Measurements from ENCODE around the gene RPL38.

The RPL38 gene

GRCh38 chr17:74211912-74212208 is 8.4 kb downstream of the RPL38 start:
- no peak for DNase-seq

GRCh38 chr17:74212209-74212912 is 8.9 kb downstream of the RPL38 start:
- no peak for DNase-seq

GRCh38 chr17:74212913-74213791 is 9.7 kb downstream of the RPL38 start, which contains the start of gene TTYH2:
Gene TTYH2, plus strand, starts transcription at chr17:74213571. Its CDS starts 17 bp downstream, at chr17:74213588.
- peak; percentile 72 for DNase-seq

GRCh38 chr17:74213861-74214391 is 10.4 kb downstream of the RPL38 start:
- DNase-seq: peak; percentile 46

- no peak for DNase-seq
These were observed 11.2 kb downstream of the RPL38 start for GRCh38 chr17:74214484-74215341.

GRCh38 chr17:74215342-74215727 is 11.9 kb downstream of the RPL38 start:
- DNase-seq: no peak

- DNase-seq: no peak
These were observed 13.0 kb downstream of the RPL38 start for GRCh38 chr17:74216505-74216904.

- DNase-seq: no peak
These were observed 13.7 kb downstream of the RPL38 start for GRCh38 chr17:74217037-74217730.

- no peak for DNase-seq
These were observed 14.4 kb downstream of the RPL38 start for GRCh38 chr17:74217888-74218287.

GRCh38 chr17:74218436-74218835 is 15.0 kb downstream of the RPL38 start:
- DNase-seq: no peak

GRCh38 chr17:74219576-74220133 is 16.2 kb downstream of the RPL38 start:
- DNase-seq: no peak

- no peak for DNase-seq
These were observed 16.7 kb downstream of the RPL38 start for GRCh38 chr17:74220219-74220618.

GRCh38 chr17:74220946-74221818 is 17.7 kb downstream of the RPL38 start:
- no peak for DNase-seq

GRCh38 chr17:74222399-74222798 is 18.9 kb downstream of the RPL38 start:
- no peak for DNase-seq

- no peak for DNase-seq
These were observed 20.4 kb downstream of the RPL38 start for GRCh38 chr17:74223901-74224300.

GRCh38 chr17:74224959-74225725 is 21.7 kb downstream of the RPL38 start:
- DNase-seq: no peak

GRCh38 chr17:74226252-74226651 is 22.8 kb downstream of the RPL38 start:
- no peak for DNase-seq

GRCh38 chr17:74227271-74228080 is 24.0 kb downstream of the RPL38 start:
- no peak for DNase-seq

GRCh38 chr17:74228306-74228978 is 25.0 kb downstream of the RPL38 start:
- DNase-seq: no peak

Measured in GDM1 (cell line).